Hematopoietic multipotent progenitor cell treated with erythropoietin and hydrocortisone succinate and interleukin-3 and kit ligand, for 6 days (in vitro differentiated cells): ENCODE measurements around the gene DTX4.

Source experiments
- DNase-seq: peaks from one replicate; pipeline ENCODE4 v3.0.0-alpha.2; 2015

Gene DTX4

GRCh38 chr11:59171508-59172322 is at the start of gene DTX4:
TSS of gene DTX4 (plus strand) at chr11:59172132. CDS start at chr11:59172596, 464 bp downstream.
- peak; percentile 96 for DNase-seq

GRCh38 chr11:59135648-59136461 is 36.1 kb upstream of the DTX4 start:
- peak; percentile 90 for DNase-seq

- DNase-seq = peak; percentile 72
These were observed 35.4 kb upstream of the DTX4 start for GRCh38 chr11:59136551-59136950.

GRCh38 chr11:59137190-59137589 is 34.7 kb upstream of the DTX4 start:
- DNase-seq = no peak

GRCh38 chr11:59138643-59139042 is 33.3 kb upstream of the DTX4 start:
- DNase-seq = no peak

GRCh38 chr11:59141191-59141590 is 30.7 kb upstream of the DTX4 start:
- DNase-seq = no peak

GRCh38 chr11:59141673-59142460 is 30.1 kb upstream of the DTX4 start:
- DNase-seq = peak; percentile 27

- peak; percentile 90 for DNase-seq
These were observed 29.1 kb upstream of the DTX4 start, which contains the start of gene FAM111A for GRCh38 chr11:59142530-59143507. TSS of gene FAM111A (plus strand) at chr11:59142856. CDS start at chr11:59148873, 6,017 bp downstream.

GRCh38 chr11:59144096-59144495 is 27.8 kb upstream of the DTX4 start:
- peak; percentile 13 for DNase-seq

- DNase-seq = peak; percentile 96
These were observed 27.2 kb upstream of the DTX4 start for GRCh38 chr11:59144579-59145345.

- DNase-seq = peak; percentile 62
These were observed 26.4 kb upstream of the DTX4 start for GRCh38 chr11:59145534-59145933.

GRCh38 chr11:59151761-59152160 is 20.2 kb upstream of the DTX4 start:
- no peak for DNase-seq

GRCh38 chr11:59152312-59152951 is 19.5 kb upstream of the DTX4 start:
- DNase-seq = no peak

- DNase-seq = peak; percentile 23
These were observed 17.3 kb upstream of the DTX4 start for GRCh38 chr11:59154610-59155009.

GRCh38 chr11:59157433-59157832 is 14.5 kb upstream of the DTX4 start:
- no peak for DNase-seq

GRCh38 chr11:59158206-59159068 is 13.5 kb upstream of the DTX4 start:
- peak; percentile 86 for DNase-seq

- DNase-seq = no peak
These were observed 7.9 kb upstream of the DTX4 start for GRCh38 chr11:59164028-59164427.

- peak; percentile 24 for DNase-seq
These were observed 580 bp downstream of the DTX4 start for GRCh38 chr11:59172345-59173079.
